Measurements from ENCODE around the gene SEC11A. TPM values are rescaled to one million over a fixed set of nuclear protein-coding genes. Genes with fewer than 3 reads are reported as not detected.
"Not testable (repeated sequence)": the region's sequence is repeated elsewhere in the genome, so short reads cannot be mapped to it uniquely, and the experiment has no call there.

Gene SEC11A
- total RNA-seq, 1 experiment from 2014 or later = 192 TPM

- no peaks in the 10 kb centered on the region for H3K9me3 Mint-ChIP-seq (ENCODE audit: unreplicated experiment)
These were observed 25.6 kb downstream of the SEC11A start for GRCh38 chr15:84690342-84690741.

GRCh38 chr15:84689858-84690257 is 26.1 kb downstream of the SEC11A start:
- no TSS peak for BruUV-seq (replicated peaks)
- H3K9me3 Mint-ChIP-seq (ENCODE audit: unreplicated experiment) = no peaks in the 10 kb centered on the region
- H3K4me3 Mint-ChIP-seq (ENCODE audit: unreplicated experiment) = no peak overlapping the region
- ChIA-PET CTCF (no interaction called here), POLR2A (no interaction called here)
- intact Hi-C loops (cut with micrococcal nuclease) = no loop called here
- H3K27me3 Mint-ChIP-seq (ENCODE audit: insufficient read depth, unreplicated experiment) = no peaks in the 10 kb centered on the region
- TF ChIP-seq CTCF (IDR thresholded peaks at IDR 0.05; ENCODE audit: unreplicated experiment) = no peak
- peaks cover 7% of the 10 kb centered on the region for H3K4me1 Mint-ChIP-seq (ENCODE audit: insufficient read depth, unreplicated experiment)
- H3K36me3 Mint-ChIP-seq (ENCODE audit: insufficient read depth, unreplicated experiment) = peaks cover 67% of the 10 kb centered on the region
- H3K27ac Mint-ChIP-seq (ENCODE audit: low read depth, unreplicated experiment) = no peak overlapping the region
- no peak for DNase-seq (ENCODE audit: unreplicated experiment)

More at GRCh38 chr15:84690342-84690741, 25.6 kb downstream of the SEC11A start:
- H3K27me3 Mint-ChIP-seq (ENCODE audit: insufficient read depth, unreplicated experiment) = no peaks in the 10 kb centered on the region
- no peak overlapping the region for H3K27ac Mint-ChIP-seq (ENCODE audit: low read depth, unreplicated experiment)
- intact Hi-C loops (cut with micrococcal nuclease) = no loop called here
- TF ChIP-seq CTCF (IDR thresholded peaks at IDR 0.05; ENCODE audit: unreplicated experiment) = no peak
- no peak for DNase-seq (ENCODE audit: unreplicated experiment)
- ChIA-PET POLR2A (no interaction called here), CTCF (no interaction called here)
- peaks cover 62% of the 10 kb centered on the region for H3K36me3 Mint-ChIP-seq (ENCODE audit: insufficient read depth, unreplicated experiment)
- no TSS peak for BruUV-seq (replicated peaks)
- H3K4me1 Mint-ChIP-seq (ENCODE audit: insufficient read depth, unreplicated experiment) = peaks cover 3% of the 10 kb centered on the region
- no peak overlapping the region for H3K4me3 Mint-ChIP-seq (ENCODE audit: unreplicated experiment)

DNA sequence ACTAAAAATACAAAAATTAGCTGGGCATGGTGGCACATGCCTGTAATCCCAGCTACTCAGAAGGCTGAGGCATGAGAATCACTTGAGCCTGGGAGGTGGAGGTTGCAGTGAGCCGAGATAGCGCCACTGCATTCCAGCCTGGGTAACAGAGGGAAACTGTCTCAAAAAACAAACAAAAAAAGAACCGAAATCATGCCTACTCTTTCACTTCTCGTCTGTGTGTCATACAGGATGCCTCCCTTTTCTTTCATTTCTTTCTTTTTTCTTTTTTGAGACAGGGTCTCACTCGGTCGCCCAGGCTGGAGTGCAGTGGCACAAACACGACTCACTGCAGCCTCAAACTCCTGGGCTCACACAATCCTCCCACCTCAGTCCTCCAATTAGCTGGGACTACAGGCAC is 29.5 kb downstream of the SEC11A start:
- peaks cover 77% of the 10 kb centered on the region for H3K36me3 Mint-ChIP-seq (ENCODE audit: insufficient read depth, unreplicated experiment)
- H3K27me3 Mint-ChIP-seq (ENCODE audit: insufficient read depth, unreplicated experiment); H3K9me3 Mint-ChIP-seq (ENCODE audit: unreplicated experiment); intact Hi-C loops (cut with micrococcal nuclease); BruUV-seq (replicated peaks); DNase-seq (ENCODE audit: unreplicated experiment); H3K27ac Mint-ChIP-seq (ENCODE audit: low read depth, unreplicated experiment); H3K4me3 Mint-ChIP-seq (ENCODE audit: unreplicated experiment): not testable (repeated sequence)
- ChIA-PET POLR2A (interaction anchor here (2.2 kb wide), 1 partner anchor 29 kb away, joined by 12 read pairs; the partner anchor contains the start of gene SEC11A), CTCF (interaction anchor here (0.6 to 2.0 kb wide), 3 partner anchors 16 to 357 kb away, joined by 4 to 6 read pairs (median 5); partner anchors contain the start of gene WDR73)
- H3K4me1 Mint-ChIP-seq (ENCODE audit: insufficient read depth, unreplicated experiment) = peaks cover 12% of the 10 kb centered on the region

- peak; percentile 90 for DNase-seq (ENCODE audit: unreplicated experiment)
- intact Hi-C loops (cut with micrococcal nuclease) = loop anchor here (2.0 kb wide), 1 partner anchor 31 kb away; the partner anchor contains the start of gene WDR73
- POLR2A ChIA-PET = interaction anchor here (0.6 to 2.2 kb wide), 8 partner anchors 10 to 218 kb away, joined by 3 to 12 read pairs (median 4); partner anchors contain the start of gene SEC11A
- BruUV-seq (replicated peaks) = no TSS peak
- Mint-ChIP-seq H3K27ac (ENCODE audit: low read depth, unreplicated experiment) (no peak overlapping the region), H3K4me1 (ENCODE audit: insufficient read depth, unreplicated experiment) (peaks cover 12% of the 10 kb centered on the region), H3K27me3 (ENCODE audit: insufficient read depth, unreplicated experiment) (no peaks in the 10 kb centered on the region), H3K36me3 (ENCODE audit: insufficient read depth, unreplicated experiment) (peaks cover 73% of the 10 kb centered on the region), H3K4me3 (ENCODE audit: unreplicated experiment) (no peak overlapping the region), H3K9me3 (ENCODE audit: unreplicated experiment) (no peaks in the 10 kb centered on the region)
- TF ChIP-seq CTCF (IDR thresholded peaks at IDR 0.05; ENCODE audit: unreplicated experiment) = no peak
- CTCF ChIA-PET = interaction anchor here (0.6 to 2.0 kb wide), 5 partner anchors 8 to 358 kb away, joined by 3 to 6 read pairs (median 5); partner anchors contain the start of gene WDR73
These were observed 30.6 kb downstream of the SEC11A start for GRCh38 chr15:84685304-84685703.

All from MCF 10A (cell line).